HG02588 (cell line): ENCODE data around the gene FBN2.

Source experiments
- ATAC-seq: cut with Tn5 transposase; IDR thresholded peaks from one replicate; pipeline ENCODE4 v1.9.1; 2021; ENCODE audit warnings: mild to moderate bottlenecking, moderate library complexity; ENCODE audit not compliant: unreplicated experiment

The FBN2 gene

DNA sequence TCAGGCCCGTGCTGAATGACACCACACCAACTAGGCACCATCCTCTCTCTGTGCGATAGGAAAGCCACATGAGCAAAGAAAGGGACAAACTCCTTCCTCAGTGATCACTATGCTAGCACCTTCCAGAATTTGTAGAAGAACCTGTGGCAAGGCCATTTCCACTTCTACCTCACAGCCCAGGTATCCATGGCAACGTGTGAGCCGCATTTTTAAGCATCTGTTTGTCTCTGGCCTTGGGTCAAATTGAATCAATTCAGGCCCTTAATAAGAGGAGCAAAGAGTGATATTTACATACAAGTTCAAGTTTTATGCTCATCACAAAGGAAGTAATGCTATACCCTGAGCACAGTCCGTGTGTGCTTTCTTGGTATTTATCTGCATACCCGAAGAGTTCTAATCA is 275.1 kb downstream of the FBN2 start:
- no peak for ATAC-seq

DNA sequence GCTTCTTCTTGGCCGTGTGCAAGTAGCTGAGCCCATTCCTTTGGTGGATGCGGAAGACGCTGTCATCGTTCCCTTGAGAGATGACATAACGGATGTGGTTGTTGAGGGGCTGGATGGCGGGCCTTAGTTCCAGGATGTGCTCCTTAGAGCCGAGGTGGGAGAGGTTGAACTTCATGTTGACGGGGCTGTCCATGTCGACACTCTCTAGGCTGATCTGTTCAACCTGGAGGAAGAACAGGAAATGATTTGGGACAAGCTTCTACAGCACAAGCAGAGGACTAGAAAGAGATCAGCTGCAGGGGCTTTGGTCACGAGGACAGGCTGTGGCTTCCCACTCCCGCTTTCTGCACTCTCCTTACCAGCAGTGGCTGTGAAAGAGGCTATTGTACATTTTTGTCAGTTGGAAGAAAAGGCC is 278.4 kb downstream of the FBN2 start:
- ATAC-seq: no peak

DNA sequence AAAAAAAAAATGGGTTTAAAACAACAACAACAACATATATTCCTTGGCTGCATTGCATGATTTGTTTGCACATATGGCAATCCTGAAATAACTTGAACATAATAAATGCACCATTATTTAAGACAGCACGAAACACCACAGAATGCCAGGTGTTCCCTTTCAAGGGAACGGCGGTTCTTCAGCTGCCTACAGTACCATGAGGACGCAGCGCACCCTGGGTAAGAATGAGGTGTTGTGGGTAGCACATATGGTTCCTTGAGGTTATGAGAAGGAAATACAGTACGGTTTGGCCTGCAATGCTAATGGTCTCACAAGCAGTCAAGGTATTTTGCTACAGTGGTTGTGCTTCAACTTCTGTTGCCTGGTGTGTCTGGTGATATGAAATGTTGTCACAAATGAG is 279.7 kb downstream of the FBN2 start:
- no peak for ATAC-seq

DNA sequence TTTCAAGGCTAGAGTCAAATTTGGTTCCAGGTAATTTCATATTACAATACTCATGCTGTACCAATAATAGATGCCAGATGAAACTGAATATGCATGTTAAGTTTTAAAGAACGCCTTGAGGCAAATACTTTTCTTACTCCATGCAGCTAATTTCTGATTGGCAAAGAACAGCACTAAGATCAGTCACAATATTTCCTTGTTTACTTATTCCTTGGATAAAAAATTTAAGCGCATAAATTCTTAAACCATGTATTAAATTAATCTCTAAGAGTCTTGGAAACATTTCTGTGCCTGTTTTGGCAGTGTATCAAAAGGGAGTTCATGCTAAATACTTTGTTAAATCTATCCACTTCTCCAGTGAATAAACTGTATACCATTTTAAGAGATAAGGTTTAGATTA is 281.0 kb downstream of the FBN2 start:
- ATAC-seq: no peak

DNA sequence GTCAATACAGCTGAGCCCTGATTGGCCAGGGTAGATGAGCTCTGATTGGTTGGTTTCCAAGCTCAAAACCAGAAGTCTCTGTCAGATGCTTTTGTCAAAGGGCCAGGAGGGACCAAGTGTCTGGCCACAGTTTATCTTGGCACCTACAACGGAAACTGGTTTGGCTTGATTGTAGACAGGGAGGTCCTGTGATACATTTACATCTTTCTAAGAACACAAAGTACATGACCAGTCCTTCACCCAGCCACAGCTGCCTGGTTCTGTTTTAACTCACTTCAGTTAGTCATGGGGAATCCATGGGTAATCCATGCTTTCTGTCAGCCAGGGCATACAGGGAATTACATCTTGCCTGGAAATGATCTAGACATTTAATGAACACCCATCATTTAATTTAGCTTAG is 283.3 kb downstream of the FBN2 start:
- no peak for ATAC-seq

DNA sequence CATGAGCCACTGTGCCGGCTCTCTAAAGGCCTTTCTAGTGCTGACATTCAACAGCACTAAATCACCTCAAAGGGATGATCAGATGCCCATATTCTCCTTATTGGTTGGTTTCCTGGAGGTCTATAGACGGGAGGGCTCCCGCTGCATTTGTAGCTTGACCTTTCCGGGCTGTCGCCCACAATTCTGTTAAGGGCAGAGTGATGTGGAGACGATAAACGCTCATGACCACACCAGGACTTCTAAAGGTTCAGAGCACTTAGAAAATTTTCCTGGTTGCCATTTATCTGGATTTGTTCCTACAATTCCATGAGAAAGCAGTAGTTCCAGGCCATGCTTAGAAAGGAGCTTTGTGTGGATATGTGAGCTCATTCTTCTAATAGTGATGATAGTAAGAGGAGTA is 284.2 kb downstream of the FBN2 start:
- no peak for ATAC-seq

DNA sequence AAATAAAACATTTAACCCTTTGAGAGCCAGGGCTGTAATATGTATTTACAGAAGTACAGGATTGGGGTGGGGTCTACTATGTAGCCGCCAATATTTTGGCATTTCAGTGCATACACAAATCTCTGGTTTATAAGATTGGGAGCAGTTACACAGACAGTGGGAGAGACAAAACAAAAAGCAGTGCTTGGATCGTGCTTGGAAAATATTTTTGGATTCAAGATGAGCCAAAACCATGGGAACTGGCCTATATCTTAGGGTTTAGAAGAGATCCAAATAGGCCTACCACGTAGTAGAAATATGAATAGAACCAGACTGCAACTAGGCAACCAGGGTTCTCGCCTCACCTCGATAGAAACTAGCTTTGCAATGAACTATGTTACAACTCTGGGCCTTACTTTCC is 284.9 kb downstream of the FBN2 start:
- ATAC-seq: no peak

DNA sequence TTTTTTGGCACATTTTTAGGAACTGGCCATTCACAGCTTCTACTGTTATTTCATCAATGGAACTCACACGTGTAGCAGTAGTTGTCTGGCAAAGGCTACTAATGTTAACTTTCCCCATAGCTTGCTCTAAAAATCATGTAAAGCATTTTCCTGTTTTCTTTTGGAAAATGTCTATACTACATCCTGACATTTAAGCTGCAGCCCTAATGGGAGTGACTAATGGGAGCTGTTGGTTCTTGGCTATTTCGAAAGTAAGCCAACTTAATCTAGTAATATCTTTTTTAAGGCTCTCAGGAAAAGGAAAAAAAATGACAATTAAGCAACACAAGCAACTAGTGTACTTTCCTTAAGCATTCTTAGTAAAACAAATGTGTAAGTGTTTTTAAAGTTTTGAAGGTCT is 285.3 kb downstream of the FBN2 start:
- ATAC-seq: no peak

DNA sequence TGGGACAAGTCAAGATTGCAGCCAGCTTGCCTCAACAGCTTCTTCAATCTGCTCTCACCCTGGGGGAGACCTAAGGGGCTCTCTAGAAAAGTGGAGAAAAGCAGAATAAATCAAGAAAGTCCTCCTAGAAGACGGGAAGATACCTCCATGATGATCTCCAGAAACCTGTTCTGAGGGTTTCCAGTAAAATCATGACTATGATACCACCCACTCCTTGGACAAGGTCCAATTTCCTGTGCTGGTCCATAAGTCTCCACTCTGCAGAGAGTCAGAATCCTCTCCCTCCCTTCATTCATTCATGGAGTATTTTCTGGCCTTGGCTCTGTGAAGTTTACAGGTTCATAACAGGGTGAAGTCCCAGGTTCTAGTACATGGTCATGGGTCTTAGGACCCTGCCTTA is 285.8 kb downstream of the FBN2 start:
- ATAC-seq: no peak

DNA sequence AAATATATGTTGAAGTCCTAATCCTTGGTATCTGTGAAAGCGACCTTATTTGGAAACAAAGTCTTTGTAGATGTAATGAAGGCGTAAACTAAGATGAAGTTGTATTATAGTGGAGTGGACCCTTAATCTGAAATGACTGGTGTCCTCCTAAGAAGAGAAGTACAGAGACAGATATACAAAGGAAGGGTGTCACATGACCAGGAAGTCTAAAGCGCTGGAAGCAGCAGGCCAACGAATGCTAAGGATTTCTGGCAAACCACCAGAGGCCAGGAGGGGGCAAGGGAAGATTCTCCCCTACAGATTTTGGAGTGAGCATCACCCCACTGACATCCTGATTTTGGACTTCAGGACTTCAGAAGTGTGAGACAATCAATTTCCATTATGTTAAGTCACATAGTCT is 292.1 kb downstream of the FBN2 start:
- no peak for ATAC-seq

DNA sequence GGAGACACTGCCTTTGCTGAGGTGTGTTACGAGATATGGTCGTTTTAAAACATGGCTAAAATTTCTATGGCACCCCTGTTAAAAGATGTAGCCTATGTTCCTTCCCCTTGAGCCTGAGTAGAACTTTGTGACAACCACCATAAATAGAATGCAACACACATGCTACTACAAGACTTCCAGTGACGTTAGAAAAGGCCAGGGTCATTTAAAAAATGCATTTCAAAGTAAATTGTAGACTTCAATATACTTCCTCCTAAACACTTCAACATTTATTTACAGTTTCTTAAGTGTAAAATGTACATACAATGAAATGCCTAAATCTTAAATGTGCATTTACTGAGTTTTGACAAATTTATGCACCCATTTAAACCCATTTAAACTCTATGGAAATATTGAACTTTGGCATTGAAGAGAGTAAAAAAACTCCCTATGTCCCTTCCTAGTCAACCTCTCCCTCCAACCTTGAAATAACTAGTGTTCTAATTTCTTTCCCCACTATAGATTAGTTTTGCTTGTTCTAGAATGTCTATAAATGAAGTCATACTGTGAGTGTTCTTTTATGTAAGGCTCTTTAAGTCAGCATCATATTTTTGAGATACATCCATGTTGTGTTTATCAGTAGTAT is 294.0 kb downstream of the FBN2 start:
- ATAC-seq: no peak

DNA sequence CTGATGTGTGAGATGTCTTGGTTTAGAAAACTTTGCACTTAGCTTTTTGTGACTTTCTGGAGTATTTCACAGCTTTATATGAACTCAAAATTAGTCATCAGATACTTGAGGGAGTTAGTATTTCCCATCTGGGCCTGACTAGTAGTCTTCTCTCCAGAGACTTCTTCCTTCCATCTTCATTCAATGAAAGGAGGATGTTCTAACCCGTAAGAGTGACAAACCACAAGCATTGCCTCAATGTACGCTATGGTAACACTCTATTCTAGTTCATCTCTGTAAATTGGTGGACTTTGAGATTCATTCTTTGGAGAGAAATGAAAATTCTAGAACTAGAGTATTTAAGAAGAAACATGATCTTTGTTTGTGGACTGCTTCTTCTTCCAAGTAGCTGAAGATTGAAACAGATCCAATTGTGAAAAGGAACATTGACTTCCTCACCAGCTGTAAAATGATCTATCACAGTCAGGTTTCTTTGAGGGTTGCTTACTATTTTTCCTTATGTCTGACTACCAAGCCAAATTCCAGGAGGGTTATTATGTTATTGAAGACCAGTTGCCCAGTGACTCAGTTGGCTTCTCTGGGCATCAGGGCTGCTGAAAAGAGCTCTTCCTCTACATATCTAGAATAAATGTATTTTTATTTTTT is 296.9 kb downstream of the FBN2 start:
- ATAC-seq: no peak

DNA sequence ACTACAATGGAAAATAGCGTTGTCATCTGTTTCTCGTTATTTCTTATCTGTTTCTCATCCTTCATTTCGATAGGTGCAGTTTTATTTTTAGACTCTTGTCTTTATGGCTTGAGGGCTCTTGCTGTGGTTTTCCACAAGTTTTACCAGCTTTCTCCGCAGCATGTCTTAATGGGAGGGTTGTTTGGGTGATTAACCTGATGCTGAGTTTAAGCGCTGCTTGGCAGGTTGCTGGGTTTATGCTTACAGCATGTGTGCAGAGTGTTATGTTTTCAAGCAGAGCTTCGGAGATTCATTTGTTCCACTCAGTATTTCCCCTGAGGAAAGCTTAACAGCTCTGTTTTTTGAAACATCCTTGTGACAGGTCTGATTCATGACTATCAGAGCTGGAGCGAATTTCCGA is 300.5 kb downstream of the FBN2 start:
- no peak for ATAC-seq

DNA sequence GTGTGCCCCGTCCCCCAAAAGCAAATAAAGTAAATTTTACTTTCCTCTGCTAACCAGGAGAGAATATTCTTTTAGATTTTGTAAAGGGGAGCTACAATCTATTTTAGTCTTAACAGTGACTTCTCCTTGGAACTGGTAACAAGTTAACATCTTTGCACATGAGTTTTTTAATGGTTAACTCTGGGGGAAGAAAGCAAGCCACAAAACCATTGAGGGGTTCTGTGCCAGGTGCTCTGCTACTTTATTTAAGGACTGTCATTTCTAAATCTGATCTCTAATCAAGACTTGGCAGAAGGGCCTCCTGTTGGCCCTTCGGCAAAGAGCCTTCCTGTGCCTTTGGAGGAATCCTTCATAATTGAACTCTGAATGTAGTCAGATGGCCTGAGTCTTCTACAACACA is 301.0 kb downstream of the FBN2 start:
- ATAC-seq: no peak

DNA sequence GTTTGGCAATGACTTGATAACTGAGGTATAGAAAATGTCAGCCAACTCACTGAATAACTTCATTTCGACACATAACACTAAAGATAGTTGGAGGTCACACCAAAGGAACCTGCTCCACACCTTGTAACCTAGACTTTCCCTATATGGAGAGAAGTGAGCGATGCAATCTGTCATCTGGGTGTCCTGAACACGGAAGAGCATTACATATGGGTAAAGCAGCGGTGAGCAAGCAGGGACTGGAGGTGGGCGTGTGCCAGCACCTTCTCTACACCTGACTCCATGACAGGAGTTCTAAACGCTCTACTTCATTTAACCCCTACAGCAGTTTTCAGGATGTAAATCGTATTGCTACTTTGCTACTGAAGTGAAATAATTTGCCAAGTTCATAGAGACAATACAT is 301.7 kb downstream of the FBN2 start:
- no peak for ATAC-seq

DNA sequence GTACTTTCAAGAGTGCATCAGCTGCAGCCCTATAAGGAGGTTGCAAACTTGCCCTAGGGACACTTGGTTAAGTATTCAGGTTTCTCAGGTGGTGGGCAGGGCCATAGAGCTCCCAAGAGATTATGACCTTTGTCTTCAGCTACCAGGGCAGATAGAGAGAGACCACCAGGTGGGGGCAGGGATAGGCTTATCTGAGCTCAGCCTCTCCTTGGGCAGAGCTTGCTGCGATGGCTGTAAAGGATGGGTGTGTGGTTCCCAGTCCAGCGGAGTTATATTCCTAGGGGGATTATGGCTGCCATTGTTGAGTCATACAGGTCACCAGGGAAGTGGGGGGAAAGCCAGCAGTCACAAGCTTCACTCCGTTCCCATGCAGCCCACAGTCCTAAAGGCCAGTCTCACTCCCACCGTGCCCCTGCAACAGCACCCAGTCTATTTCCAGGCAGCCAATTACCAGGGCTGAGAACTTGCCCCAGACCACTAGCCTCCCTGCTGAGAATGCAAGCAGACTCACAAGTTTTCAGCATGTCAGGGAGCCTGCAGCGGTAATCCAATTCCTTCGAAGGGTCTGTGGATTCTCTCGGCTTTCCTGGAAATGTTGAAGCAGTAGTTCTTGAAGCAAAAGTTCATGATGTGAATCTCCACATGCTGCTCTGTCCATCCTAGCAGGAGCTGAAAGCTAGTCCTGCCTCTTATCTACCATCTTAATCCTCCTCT is 303.0 kb downstream of the FBN2 start:
- no peak for ATAC-seq

DNA sequence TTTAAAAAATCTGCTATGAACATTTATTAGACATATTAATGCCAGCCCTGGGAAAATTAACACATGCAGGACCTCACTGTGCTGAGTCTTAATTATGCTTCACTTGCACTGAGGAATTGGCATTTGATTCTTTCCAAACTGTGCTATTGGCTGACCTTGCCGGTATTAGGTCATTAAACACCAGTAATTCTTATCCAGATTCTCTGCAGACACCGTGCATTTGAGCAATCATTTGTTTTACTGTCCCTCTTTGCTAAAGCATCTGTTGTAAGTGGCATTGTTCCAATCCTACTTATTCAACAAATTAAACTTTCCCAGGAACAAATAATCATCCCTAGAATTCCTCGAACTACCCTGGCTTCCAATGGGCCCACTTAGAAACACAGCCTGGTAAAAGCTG is 309.5 kb downstream of the FBN2 start:
- no peak for ATAC-seq

DNA sequence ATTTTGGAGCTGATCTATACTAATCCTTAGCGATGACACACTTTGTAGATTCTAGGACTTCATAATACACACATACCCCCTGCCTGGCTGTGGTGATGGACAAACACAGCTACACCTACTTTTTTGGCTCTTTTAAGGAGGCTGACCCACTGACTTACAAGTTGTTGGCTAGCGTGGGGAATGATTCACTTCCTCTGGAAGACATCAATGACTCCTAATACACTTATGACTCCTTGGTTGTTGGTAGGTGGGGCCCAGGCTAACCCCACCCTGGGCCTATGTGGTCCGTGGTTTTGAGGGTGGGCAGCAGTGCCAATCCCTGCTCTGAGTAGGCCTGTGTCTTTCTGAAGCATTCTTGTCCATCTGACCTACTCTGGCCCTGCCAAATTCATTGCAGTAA is 310.0 kb downstream of the FBN2 start:
- no peak for ATAC-seq

DNA sequence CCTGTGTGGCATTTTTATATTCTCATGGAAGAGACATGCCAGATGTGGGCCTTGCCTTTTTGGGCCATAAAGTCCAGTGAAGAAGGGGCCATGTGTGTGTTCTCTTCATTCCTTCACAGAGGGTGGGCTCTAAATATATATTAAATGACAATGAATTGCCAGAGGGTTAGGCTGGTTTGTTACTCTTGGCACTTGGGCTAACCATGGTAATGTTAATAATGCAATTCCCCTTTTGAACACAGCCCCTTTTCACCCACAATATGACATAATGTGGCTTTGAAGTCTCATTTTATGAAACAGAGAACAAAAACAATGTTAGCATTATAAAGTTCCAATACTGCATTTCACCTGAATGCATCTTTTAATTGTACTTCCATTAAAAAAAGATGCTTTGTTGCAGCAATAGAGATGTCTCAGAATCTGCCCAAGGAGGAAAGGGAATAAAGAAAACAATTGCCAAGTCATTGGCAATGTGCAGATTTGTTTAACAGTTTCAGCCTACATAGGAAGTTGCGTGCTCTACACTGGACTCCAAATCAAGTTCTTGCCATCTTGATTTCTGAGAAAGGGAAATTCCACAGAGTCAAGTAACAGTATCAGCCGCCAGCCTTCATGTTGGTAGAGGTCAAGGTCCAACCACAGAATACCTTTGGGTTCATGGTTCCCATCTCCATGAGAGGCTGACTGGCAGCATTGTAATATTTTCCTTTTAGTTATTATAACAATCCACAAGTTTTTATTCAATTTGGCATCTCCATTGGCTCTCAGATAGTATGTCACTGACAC is 312.6 kb downstream of the FBN2 start:
- no peak for ATAC-seq

DNA sequence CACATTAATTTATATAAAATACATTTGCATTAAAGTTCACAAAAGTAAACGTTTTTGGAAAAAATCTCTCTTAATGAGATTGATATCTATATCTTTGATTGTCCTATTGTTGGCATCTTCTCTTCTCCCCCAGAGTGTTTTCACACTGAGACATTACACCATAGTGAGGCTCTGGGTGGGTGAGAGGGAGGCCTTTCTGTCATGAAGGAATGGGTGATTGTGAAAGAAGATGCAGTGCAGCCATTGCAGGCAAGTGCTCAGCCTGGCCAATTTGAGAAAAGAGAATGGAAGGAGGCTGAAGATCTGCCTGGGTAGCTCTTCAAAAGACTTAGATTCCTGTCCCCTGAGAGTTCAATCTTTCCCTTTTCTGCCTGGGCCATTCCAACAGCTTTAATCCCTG is 313.7 kb downstream of the FBN2 start:
- no peak for ATAC-seq

DNA sequence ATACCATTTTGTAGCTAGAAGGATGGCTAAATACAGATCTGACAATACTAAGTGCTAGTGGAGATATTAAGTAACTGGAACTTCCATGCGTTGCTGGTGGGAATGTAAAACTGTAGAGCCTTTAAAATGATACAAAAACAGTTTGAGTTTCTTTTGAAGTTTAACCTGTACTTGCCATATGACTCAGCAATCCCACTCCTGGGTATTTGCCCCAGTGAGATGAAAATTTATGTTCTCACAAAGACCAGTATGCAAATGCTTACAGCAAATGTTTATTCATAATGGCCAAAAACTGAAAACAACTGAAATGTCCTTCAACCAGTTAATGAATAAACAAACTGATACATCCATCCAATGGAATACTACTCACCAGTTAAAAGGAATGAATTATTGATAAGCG is 317.2 kb downstream of the FBN2 start:
- ATAC-seq: no peak
